Myocyte (in vitro differentiated cells): ENCODE data around the gene RAB11FIP5. TPM values are rescaled to one million over a fixed set of nuclear protein-coding genes. Genes with fewer than 3 reads are reported as not detected.

Source experiments
- DNase-seq: peaks from one replicate; pipeline ENCODE4 v3.0.0-alpha.2; 2012; ENCODE audit warnings: low read depth
- total RNA-seq: library from RNA; depleted of rRNA; stranded (reverse); fragments of >200 nt; gene quantifications from 2 replicates; pipeline ENCODE4 v1.2.3, GENCODE V29; 2014

Gene RAB11FIP5
- total RNA-seq, 1 donor from 2014 or later: 87.2 TPM

DNA sequence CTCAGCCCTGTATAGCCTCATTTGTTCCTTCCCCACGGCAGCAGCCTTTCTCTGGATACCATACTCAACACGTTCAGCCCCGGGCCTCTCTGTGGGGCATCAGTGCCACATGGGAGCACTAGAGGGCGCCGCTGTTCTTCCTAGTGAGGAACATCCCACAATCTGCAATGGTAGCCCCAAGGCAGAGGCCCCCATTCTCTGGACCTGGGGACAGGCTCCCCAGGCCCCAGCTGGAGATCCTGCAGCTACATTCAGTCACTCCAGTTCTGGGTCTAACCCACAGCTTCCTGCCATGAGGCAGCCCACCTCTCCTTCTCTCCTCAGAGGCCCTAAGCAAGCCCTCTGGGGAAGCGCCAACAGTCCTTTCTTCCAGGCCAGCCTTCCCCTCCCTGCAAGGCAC, 27.1 kb downstream of the RAB11FIP5 start:
- DNase-seq: peak; percentile 82

DNA sequence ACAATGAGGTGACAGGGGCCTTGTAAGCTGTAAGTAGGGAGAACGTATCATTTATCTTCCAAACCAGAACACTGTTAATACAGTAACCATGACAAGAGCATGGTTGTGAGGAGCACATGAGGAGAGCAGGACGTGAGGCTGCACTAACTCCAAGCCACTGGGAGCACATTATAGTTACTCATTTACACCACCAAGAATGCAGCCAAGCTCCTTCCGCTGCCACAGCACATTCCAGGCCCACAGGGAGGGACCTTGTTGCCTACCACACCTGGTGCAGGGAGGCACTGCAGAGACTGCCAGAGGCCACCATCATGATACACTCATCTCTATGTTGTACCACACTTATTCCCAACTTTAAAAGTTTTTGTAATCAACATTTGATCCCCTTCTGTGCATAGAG, 27.8 kb downstream of the RAB11FIP5 start:
- no peak for DNase-seq

DNA sequence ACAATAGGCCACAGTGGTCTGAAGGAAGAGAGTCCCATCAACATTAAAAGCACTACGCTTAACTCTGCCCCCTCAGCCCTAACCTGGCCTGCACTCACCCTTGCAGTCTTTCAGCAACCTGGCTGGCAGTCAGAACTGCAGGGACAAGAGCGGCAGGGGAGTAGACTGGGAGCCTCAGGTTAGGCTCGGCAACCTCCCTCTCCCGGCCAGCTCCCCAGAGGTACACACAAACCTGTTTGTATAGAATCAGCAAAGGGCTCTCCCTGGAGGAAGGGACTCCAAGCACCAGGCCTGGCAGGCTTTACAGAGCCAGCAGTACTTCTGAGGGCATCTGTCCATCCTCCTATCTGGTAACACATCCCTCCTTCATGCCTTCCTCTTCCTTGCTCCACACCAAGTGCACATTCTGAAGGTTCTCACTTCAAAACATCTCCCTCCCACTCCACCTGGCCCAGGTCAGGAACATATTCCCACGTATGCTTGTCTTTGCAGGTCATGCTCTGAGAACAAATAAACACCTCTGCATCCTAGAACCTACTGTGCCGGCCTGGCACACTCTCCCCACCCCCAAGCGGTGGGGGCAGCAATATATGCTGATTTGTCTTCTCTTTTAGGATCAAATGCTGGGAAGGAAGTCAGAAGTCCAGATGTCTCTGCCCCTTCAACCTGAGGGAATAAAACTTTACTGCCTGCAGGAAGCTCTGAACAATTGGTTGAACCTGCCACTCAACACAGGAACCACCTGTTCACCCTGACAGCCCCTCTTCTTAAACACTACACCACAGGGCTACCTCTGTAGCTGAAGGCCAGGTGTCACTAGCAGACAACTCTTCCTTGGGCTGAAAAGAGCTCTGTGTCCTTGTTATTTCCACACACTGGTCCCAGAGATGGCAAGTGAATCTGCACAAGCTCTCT, 28.6 kb downstream of the RAB11FIP5 start:
- DNase-seq: no peak

GRCh38 chr2:73082523-73083410, 30.0 kb downstream of the RAB11FIP5 start:
- DNase-seq: no peak

GRCh38 chr2:73081181-73081671, 31.5 kb downstream of the RAB11FIP5 start:
- no peak for DNase-seq

DNA sequence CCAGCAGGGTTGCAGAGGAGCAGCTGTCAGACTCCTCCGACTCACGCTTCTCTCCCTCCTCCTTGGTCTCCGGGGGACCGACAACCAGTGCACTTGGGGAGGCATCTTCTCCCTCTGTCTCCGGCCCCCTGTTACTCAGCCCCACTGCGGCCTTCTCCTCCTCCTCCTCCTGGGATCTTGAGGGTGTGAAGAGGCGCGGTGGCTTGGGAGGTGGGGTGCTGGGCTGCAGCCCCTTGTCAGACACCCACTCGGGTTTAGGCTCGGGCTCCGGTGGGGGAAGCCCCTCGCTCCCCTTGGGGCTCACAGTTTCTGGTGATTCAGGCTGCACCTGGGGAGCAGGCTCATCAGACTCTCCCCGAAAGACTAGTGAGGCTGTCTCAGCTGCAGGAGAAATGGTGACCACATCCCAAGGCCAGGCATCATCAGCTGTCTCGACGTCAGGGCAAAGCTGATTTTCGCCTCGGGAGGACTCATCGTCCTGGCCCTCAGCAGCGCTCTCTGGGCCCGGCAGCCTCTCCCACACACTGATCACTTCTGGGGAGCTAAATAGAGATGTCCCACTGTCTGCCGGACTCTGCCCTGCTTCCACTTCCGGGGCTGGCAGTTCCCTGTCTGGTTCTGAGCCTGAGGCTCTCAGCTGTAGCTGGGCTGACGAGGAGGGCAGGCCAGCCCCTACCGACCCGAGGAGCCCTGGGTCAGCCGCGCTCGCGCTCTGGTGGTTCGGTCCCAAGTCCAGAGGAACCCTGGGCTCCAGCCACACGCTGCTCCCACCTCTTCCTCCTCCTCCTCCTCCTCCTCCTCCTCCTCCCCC, 32.2 kb downstream of the RAB11FIP5 start:
- peak; percentile 32 for DNase-seq

DNA sequence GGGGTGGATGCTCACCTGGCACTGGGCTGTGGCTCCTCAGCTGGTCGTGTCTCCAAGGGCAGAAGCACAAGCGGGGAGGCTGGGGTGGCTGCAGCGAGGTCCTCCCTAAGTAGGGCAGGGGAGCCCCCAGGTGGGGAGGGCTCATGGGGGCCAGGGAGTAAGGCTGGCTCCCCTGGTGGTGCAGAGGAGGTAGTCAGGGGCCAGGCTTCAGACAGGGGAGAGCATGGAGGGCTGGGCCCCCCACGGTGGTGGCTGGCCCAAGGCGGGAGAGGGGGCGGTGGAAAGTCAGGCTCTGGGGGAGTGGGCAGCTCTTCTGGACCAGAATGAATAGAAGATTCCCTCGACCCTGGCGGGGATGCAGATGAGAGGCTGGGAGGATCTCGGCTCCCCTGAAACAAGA, 33.1 kb downstream of the RAB11FIP5 start:
- DNase-seq: no peak

GRCh38 chr2:73078457-73079411, 34.0 kb downstream of the RAB11FIP5 start:
- no peak for DNase-seq

DNA sequence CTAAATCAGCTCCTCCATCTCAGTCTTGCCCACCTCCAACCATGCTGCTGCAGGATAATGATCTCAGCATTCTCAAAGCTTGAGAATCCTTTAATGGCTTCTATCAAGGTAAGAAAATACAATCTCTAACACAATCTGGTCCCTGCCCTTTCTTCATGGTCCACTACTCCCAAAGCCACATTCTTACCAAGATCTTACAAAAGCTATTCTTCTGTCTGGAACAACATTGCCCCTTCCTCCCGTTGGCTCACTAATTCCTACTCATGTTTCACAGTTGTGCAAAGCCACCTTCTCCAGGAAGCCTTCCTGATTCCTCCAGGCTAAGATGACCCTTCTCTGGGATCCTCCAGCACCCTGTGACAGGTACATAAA, 35.3 kb downstream of the RAB11FIP5 start:
- no peak for DNase-seq

GRCh38 chr2:73076701-73077423, 35.9 kb downstream of the RAB11FIP5 start:
- no peak for DNase-seq

DNA sequence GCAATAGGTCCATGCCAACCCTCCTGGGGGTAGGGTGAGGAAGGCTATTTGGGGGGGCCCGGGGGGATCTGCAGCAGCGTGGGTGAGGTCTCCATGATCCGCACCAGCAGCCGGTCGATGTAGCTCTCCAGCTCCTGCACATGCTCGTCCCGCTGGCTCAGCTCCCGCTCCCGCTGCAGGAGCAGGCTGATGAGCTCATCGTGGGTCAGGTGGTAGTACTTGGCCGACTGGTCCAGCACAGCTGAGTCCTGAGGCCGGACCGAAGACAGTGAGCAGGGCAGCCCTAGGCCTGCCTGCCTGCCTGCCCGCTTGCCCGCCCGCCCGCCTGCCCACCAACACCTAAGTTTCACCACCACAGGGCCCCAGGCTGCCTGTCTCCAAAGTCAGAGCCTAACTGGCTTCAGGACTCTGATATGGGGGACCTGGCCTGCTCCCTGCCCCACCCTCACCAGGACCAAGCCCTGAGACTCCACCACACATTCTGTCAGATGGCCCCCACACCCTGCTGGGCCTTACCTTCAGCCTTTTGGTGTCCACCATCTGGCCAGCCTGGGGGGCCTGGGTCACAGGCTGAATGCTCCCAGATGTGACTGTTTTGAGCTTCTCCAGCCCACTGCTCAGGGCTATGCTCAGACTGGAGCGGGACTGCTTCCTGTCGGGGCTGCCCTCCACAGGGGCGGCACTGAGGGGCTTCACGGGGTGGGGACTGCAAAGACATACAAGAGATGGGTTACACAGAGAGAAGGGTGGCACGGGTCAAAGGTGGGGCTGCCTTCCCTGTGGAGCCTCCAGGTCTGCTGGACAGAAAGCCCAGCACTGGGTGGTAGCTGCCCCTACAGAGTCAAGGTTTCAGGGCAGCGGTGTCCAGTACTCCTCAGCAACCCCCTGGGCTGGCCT, 37.0 kb downstream of the RAB11FIP5 start:
- peak; percentile 82 for DNase-seq

DNA sequence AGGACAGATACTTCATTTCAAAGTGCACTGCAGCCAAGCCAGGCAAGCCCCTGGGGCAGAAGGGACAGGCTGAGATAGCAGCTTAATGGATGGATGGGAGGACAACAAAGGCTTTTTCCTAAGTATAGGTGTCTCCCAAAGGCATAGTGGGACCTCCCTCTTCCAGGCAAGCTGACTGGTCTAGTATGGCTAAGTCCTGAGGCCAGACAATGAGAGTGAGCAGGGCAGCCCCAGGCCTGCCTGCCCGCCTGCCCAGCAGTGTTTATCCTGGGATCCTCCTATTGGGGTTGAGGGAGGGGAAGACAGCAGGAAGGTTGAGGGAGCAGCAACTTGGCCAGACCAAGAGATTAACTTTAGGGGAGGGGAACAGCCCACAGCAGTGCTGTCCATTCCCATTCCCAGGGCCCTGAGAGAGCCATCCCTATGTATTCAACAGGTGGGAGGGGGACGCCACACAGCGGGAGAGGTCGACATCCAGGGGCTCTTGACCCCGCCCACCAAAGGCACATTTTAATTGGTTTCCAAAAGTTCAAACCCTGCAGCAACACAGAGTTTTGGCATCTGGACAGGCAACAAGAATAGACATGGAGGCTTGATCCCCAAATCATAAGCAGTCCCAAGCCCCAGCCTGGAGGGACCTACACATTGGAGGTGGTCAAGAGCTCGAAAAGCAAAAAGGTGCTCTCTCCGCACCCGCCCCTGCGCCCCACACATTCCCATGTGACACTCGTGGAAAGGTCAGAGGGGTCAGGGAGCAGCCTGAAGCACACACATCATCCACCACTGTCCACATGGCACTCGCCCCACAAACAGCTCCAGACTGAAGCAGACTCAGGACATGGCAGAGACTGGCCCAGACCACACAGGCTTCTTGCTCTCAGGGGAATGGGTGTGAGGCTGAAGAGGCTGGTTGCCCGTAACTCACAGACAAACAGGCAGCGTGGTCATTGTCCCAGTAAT, 38.4 kb downstream of the RAB11FIP5 start:
- DNase-seq: no peak

- DNase-seq: no peak
Observed at GRCh38 chr2:73072416-73072815, 40.3 kb downstream of the RAB11FIP5 start.

DNA sequence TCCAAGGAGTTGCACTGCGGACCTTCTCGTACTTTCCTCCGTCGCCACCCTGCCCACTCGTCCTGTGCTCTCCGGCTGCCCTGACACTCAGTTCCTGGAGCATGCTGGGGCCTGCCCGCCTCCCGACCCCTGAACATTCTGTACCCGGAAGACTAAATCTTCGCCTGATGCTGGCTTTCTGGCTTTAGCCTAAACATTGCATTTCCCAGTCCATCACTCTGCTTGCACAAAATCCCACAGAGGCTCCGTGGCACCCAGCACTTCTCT, 40.7 kb downstream of the RAB11FIP5 start:
- no peak for DNase-seq

DNA sequence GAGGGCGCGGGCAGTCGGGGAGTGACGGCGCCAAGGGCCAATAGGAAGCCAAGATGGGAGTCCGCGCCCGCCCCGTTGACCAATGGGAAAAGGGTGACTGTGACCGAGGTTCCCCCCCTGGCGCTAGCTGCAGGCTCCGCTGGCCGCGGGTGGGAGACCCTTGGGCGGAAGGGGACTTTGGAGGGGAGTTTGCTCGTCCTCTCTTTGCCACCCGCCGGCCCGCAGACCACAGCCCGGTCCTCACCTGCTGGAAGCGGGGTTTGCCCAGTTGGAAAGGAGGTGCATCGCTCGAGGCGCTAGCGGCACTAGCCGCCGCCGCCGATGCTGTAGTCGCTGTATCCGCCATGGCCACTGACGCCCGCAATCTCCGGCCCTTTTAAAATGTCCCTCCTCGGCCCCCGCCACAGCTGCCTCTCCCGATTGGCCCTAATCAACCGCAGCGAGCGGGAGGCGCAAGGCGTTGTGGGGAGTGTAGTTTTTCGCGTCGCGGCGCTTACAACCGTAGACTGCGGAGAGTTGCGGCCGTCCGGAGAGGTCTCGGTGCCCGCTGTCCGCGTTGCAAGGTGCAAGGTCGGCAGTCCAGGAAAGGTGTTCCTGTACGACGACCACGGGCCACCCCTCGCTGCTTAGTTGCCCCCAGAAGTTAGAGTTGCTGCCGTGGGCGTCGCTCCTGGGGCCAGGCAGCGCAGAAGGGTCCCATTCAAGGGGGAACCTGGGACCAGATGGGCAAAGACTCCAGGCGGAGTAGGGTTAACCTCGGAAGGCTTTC, 41.2 kb downstream of the RAB11FIP5 start, which contains the start of gene SFXN5:
TSS of gene SFXN5 (minus strand) at position 353 of the 769 bp plus-strand sequence. CDS start at position 346, 7 bp downstream.
- peak; percentile 98 for DNase-seq

- DNase-seq: no peak
Observed at GRCh38 chr2:73070643-73071359, 41.9 kb downstream of the RAB11FIP5 start.
